A549 (cell line): Measurements from ENCODE around the gene NEURL3.

Experiments used
- BHLHE40 ChIP-seq: IDR thresholded peaks from 2 replicates; pipeline ENCODE4 v1.6.1; 2012; ENCODE audit warnings: low read depth, low read length, inconsistent platforms
- EP300 ChIP-seq, 2 experiments: fragments of >200 bp; sonication (Bioruptor Twin); formaldehyde crosslinking; IDR thresholded peaks; 2 replicates in 1 of 2; 3 replicates in 1 of 2; pipeline ENCODE4 v1.6.1; 2016 to 2017
- JUN ChIP-seq, 2 experiments: fragments of >200 bp; sonication (Bioruptor Twin); formaldehyde crosslinking; IDR thresholded peaks; 2 replicates in 1 of 2; 3 replicates in 1 of 2; pipeline ENCODE4 v1.6.1; 2016 to 2017
- KDM5A ChIP-seq: fragments of 200-600 bp; sonication (generic); IDR thresholded peaks from 2 replicates; pipeline ENCODE4 v1.6.1; 2016; ENCODE audit warnings: antibody characterized with exemption, mild to moderate bottlenecking
- POLR2AphosphoS2 ChIP-seq: conservative IDR thresholded peaks from 2 replicates; pipeline ENCODE4 v1.6.1; 2012; ENCODE audit warnings: low read length, improper control_type of control experiment, inconsistent platforms
- RAD21 ChIP-seq, 2 experiments: fragments of >200 bp in 1 of 2; sonication (Bioruptor Twin) in 1 of 2; formaldehyde crosslinking in 1 of 2; IDR thresholded peaks in 1 of 2; conservative IDR thresholded peaks in 1 of 2; 2 replicates in 1 of 2; 3 replicates in 1 of 2; pipeline ENCODE4 v1.6.1; 2012 to 2018; ENCODE audit warnings: inconsistent platforms in 1 of 2
- RFX5 ChIP-seq: fragments of 450-650 bp; IDR thresholded peaks from 2 replicates; pipeline ENCODE4 v1.7.1; 2014; ENCODE audit warnings: antibody characterized with exemption, mild to moderate bottlenecking, moderate library complexity
- TF ChIP-seq, protein P1 (sequence below): fragments of >200 bp; sonication (Bioruptor Twin); formaldehyde crosslinking; IDR thresholded peaks from 3 replicates; pipeline ENCODE4 v1.5.1; 2016
- TF ChIP-seq, protein P2 (sequence below): IDR thresholded peaks from 2 replicates; pipeline ENCODE4 v1.6.1; 2012; ENCODE audit warnings: low read depth, borderline replicate concordance
- TF ChIP-seq, protein P3 (sequence below): IDR thresholded peaks from 2 replicates; pipeline ENCODE4 v1.6.1; 2012
- TF ChIP-seq, protein P4 (sequence below): fragments of 150-350 bp; IDR thresholded peaks from 2 replicates; pipeline ENCODE4 v1.6.1; 2014; ENCODE audit warnings: low read depth, mild to moderate bottlenecking, low read length

DNA sequence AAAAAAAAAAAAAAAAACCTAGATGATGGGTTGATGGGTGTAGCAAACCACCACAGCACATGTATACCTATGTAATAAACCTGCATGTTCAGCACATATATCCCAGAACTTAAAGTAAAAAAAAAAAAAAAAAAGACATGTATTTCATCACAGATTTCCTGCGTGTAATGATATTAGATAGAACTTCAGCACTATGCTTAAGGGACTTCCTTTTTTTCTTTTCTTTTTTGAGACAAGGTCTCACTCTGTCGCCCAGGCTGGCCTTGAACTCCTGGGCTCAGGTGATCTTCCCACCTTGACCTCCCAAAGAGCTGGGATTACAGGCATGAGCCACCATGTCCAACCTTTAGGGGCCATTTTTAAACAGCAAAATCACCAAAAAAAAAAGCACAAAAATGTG, 42.0 kb downstream of the NEURL3 start:
- TF ChIP-seq KDM5A: no peak
- TF ChIP-seq RAD21 (conservative IDR thresholded peaks at IDR 0.05 in 1 of 2, IDR thresholded peaks at IDR 0.05 in 1 of 2): no peak
- TF ChIP-seq, protein P1, sequence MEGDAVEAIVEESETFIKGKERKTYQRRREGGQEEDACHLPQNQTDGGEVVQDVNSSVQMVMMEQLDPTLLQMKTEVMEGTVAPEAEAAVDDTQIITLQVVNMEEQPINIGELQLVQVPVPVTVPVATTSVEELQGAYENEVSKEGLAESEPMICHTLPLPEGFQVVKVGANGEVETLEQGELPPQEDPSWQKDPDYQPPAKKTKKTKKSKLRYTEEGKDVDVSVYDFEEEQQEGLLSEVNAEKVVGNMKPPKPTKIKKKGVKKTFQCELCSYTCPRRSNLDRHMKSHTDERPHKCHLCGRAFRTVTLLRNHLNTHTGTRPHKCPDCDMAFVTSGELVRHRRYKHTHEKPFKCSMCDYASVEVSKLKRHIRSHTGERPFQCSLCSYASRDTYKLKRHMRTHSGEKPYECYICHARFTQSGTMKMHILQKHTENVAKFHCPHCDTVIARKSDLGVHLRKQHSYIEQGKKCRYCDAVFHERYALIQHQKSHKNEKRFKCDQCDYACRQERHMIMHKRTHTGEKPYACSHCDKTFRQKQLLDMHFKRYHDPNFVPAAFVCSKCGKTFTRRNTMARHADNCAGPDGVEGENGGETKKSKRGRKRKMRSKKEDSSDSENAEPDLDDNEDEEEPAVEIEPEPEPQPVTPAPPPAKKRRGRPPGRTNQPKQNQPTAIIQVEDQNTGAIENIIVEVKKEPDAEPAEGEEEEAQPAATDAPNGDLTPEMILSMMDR: no peak
- TF ChIP-seq, protein P2, sequence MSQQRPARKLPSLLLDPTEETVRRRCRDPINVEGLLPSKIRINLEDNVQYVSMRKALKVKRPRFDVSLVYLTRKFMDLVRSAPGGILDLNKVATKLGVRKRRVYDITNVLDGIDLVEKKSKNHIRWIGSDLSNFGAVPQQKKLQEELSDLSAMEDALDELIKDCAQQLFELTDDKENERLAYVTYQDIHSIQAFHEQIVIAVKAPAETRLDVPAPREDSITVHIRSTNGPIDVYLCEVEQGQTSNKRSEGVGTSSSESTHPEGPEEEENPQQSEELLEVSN: no peak
- TF ChIP-seq POLR2AphosphoS2: no peak
- no peak for TF ChIP-seq EP300 (IDR thresholded peaks at IDR 0.05)
- TF ChIP-seq JUN (IDR thresholded peaks at IDR 0.05): no peak
- TF ChIP-seq, protein P3, sequence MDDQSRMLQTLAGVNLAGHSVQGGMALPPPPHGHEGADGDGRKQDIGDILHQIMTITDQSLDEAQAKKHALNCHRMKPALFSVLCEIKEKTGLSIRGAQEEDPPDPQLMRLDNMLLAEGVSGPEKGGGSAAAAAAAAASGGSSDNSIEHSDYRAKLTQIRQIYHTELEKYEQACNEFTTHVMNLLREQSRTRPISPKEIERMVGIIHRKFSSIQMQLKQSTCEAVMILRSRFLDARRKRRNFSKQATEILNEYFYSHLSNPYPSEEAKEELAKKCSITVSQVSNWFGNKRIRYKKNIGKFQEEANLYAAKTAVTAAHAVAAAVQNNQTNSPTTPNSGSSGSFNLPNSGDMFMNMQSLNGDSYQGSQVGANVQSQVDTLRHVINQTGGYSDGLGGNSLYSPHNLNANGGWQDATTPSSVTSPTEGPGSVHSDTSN: no peak
- TF ChIP-seq BHLHE40: no peak
- TF ChIP-seq, protein P4, sequence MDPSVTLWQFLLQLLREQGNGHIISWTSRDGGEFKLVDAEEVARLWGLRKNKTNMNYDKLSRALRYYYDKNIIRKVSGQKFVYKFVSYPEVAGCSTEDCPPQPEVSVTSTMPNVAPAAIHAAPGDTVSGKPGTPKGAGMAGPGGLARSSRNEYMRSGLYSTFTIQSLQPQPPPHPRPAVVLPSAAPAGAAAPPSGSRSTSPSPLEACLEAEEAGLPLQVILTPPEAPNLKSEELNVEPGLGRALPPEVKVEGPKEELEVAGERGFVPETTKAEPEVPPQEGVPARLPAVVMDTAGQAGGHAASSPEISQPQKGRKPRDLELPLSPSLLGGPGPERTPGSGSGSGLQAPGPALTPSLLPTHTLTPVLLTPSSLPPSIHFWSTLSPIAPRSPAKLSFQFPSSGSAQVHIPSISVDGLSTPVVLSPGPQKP: no peak
- TF ChIP-seq RFX5: no peak
